ENCODE data around the gene NOS1AP.
"Not testable (repeated sequence)": the region's sequence is repeated elsewhere in the genome, so short reads cannot be mapped to it uniquely, and the experiment has no call there.

NOS1AP gene

GRCh38 chr1:162349635-162350330 is 280.3 kb downstream of the NOS1AP start:
- no peak for DNase-seq

GRCh38 chr1:162351246-162351842 is 281.9 kb downstream of the NOS1AP start:
- no peak for DNase-seq

GRCh38 chr1:162351874-162352273 is 282.4 kb downstream of the NOS1AP start:
- not testable (repeated sequence) for DNase-seq

- no peak for DNase-seq
Observed at GRCh38 chr1:162353078-162353477, 283.6 kb downstream of the NOS1AP start.

GRCh38 chr1:162353702-162354101 is 284.2 kb downstream of the NOS1AP start:
- DNase-seq = no peak

DNA sequence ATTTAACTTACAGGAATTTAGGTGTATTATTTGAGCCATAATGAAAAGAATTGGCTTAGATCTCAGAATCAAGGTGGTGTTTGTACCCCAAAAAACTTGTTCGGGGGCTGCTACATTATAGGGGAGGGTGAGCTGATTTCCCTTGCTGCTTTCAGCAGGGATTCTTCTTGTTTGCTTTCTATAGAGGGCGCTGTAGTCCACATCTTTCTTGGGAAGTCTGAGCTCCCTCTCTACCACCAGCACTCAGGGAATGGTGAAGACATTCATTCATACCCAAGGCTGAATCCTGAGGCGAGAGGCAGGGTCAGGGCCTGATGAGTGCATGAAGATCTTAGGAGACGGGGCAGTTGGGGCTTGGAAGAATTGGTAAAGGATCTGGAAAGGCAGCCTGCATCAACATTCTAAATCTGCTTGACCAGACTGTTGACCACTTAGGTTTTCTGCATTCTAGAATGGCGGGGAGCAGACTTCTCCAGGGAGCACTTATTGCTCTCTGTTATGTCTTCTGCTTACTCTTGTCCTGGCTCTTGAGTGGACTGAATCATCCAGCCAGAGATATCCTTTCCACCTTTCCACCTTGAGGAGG is 288.3 kb downstream of the NOS1AP start:
- no peak for DNase-seq

- no peak for DNase-seq
Observed at GRCh38 chr1:162358928-162359327, 289.4 kb downstream of the NOS1AP start.

- DNase-seq = no peak
Observed at GRCh38 chr1:162359523-162360236, 290.2 kb downstream of the NOS1AP start.

- no peak for DNase-seq
Observed at GRCh38 chr1:162360237-162360873, 290.9 kb downstream of the NOS1AP start.

GRCh38 chr1:162360874-162361260 is 291.4 kb downstream of the NOS1AP start:
- DNase-seq = no peak

- DNase-seq = no peak
Observed at GRCh38 chr1:162361349-162361748, 291.9 kb downstream of the NOS1AP start.

DNA sequence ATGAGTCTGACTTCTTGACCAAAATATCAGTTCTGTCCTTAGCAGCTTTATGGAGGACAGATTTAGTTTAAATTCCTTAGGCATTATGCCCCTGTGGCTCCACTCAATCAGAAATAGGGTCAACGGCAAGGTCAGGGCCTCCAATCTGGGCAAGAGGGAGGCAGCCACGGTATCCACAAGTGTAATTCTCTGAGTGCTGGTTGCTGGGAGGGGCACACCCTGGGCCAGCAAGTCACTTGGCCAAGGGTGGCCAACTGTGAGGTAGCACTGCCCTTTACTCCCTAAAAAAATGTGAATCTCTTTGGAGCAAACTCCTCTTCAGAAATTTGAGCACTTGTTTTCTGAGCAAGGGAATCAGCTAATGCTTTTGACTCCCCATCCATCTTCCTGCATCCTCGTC is 294.3 kb downstream of the NOS1AP start:
- no peak for DNase-seq

- no peak for DNase-seq
Observed at GRCh38 chr1:162364498-162364897, 295.0 kb downstream of the NOS1AP start.

DNA sequence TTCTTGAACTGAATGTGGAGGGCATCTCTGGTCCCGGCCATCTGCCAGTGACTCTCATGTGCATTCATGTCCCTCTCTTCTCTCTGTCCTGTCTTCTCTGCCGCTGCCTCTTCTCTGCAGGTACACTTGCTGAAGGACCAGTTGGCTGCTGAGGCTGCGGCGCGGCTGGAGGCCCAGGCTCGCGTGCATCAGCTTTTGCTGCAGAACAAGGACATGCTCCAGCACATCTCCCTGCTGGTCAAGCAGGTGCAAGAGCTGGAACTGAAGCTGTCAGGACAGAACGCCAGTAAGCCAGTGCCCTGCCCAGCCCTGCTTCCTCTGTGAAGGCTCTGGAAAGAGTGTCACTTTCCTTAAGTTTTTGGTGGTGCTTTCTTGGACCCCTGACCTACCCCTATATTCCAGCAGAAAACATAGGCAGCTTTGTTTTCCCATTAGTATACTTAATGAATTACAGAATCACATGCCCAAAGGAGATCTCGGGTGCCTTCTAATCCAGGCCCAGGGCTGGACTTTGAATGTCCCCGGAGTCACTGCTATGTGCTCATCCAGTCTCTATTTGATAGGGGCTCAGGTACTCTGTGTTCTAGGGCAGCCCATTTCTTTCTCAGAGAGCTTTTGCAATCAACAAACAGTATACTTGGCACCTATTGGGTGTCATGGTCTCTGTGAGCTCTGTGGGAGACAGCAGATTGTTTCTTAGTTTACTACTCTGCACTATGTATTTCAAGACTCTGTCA is 296.0 kb downstream of the NOS1AP start:
- DNase-seq = no peak

- no peak for DNase-seq
Observed at GRCh38 chr1:162366149-162366548, 296.7 kb downstream of the NOS1AP start.

GRCh38 chr1:162366671-162367070 is 297.2 kb downstream of the NOS1AP start:
- DNase-seq = no peak

DNA sequence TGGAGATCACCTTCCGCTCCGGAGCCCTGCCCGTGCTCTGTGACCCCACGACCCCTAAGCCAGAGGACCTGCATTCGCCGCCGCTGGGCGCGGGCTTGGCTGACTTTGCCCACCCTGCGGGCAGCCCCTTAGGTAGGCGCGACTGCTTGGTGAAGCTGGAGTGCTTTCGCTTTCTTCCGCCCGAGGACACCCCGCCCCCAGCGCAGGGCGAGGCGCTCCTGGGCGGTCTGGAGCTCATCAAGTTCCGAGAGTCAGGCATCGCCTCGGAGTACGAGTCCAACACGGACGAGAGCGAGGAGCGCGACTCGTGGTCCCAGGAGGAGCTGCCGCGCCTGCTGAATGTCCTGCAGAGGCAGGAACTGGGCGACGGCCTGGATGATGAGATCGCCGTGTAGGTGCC is 297.6 kb downstream of the NOS1AP start:
- DNase-seq = no peak

DNA sequence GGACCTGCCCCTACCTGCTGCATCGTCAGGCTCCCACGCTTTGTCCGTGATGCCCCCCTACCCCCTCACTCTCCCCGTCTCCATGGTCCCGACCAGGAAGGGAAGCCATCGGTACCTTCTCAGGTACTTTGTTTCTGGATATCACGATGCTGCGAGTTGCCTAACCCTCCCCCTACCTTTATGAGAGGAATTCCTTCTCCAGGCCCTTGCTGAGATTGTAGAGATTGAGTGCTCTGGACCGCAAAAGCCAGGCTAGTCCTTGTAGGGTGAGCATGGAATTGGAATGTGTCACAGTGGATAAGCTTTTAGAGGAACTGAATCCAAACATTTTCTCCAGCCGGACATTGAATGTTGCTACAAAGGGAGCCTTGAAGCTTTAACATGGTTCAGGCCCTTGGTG is 298.3 kb downstream of the NOS1AP start:
- DNase-seq = no peak

DNA sequence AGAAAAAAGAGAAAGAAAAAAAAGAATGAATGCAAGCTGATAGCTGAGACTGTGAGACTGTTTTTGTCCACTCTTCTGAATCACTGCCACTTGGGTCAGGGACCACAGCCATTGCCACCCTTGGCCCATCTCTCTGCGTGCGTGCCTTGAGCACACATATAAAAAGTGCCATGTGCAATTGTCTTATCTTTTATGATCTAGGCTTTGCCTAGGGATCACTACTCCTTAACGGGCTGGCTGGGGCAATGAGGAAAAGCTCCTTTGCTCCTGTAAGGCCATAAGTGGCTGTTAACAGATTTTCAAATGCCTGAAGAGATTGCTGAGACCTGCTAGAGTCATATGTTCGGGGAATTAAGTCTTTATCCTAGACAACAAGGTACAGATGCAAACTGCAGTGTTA is 299.0 kb downstream of the NOS1AP start:
- no peak for DNase-seq

- no peak for DNase-seq
Observed at GRCh38 chr1:162369571-162369970, 300.1 kb downstream of the NOS1AP start.

DNA sequence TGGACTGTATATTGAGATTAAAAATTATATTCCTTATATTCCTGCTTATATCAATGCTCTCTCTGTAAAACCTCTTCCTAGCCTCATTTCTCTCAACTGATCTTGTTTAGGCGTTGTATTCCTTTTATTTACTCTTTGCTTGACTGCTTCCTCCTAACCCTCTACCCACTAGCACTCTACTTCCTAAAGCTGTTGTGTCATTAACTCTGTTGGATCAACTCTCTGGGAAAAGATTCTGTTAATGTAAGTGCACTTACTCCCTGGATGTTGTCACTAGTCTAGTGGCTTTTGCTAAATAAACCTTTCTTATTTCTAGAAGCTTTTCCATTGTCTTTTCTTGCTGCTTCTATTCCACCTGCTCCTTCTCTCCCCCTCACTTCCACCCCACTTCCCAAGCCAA is 300.7 kb downstream of the NOS1AP start:
- DNase-seq = no peak

DNA sequence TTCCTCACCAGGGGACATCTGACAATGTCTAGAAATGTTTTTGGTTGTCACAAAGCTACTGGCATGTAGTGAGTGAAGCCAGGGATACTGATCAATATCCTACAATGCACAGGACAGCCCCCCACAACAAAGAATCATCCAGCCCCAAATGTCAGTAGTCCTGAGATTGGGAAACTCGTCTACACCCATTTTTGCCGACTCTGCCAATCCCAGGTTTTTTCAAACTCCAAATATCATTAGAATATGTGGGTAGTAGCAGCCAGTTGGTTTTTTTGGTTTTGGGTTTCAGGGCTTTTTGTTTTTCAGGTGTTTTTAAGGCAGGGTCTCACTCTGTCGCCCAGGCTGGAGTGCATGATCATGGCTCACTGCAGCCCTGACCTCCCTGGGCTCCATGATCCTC is 301.2 kb downstream of the NOS1AP start:
- no peak for DNase-seq

DNA sequence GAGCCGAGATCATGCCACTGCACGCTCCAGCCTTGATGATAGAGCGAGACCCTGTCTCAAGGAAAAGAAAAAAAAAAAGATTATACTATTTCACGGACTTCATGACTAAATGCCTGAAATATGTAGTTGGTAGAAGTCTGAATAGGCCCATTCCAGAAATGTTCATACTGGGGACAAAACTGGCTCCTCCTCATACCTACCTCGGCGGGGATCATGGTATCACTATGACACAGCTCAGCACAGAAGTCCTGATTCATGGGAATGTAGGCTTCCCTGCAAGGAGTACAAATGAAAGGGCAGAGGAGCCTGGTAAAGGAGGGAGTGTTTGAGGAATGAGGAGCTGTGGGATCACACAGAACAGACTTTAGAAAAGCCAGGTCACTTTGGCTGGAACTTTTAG is 302.1 kb downstream of the NOS1AP start:
- DNase-seq = no peak
